HEK293 (cell line): ENCODE data around the gene TMEM98.

Experiments
- BCL6B ChIP-seq: fragments of 450-650 bp; formaldehyde crosslinking; IDR thresholded peaks from 2 replicates; pipeline ENCODE4 v1.5.1; 2017; ENCODE audit warnings: missing biosample characterization, missing genetic modification characterization
- CTCF ChIP-seq: fragments of 450-650 bp; formaldehyde crosslinking; IDR thresholded peaks from 2 replicates; pipeline ENCODE4 v1.5.1; 2016; ENCODE audit warnings: missing biosample characterization, missing genetic modification characterization
- EGR2 ChIP-seq: fragments of 450-650 bp; formaldehyde crosslinking; IDR thresholded peaks from 2 replicates; pipeline ENCODE4 v1.5.1; 2016; ENCODE audit warnings: low read depth, missing biosample characterization, missing genetic modification characterization
- GLIS1 ChIP-seq: fragments of 450-650 bp; formaldehyde crosslinking; IDR thresholded peaks from 2 replicates; pipeline ENCODE4 v1.5.1; 2016; ENCODE audit warnings: missing biosample characterization, missing genetic modification characterization
- HOXA7 ChIP-seq: sonication (generic); formaldehyde crosslinking; IDR thresholded peaks from 2 replicates; pipeline ENCODE4 v1.8.1; 2022; ENCODE audit warnings: missing genetic modification reagents, borderline replicate concordance
- HOXC10 ChIP-seq: sonication (generic); formaldehyde crosslinking; IDR thresholded peaks from 2 replicates; pipeline ENCODE4 v1.8.1; 2023; ENCODE audit warnings: mild to moderate bottlenecking, missing genetic modification reagents
- KLF16 ChIP-seq: fragments of 450-650 bp; formaldehyde crosslinking; IDR thresholded peaks from 2 replicates; pipeline ENCODE4 v1.5.1; 2017; ENCODE audit warnings: missing biosample characterization, missing genetic modification characterization
- MZF1 ChIP-seq: fragments of 450-650 bp; formaldehyde crosslinking; IDR thresholded peaks from 2 replicates; pipeline ENCODE4 v1.5.1; 2017; ENCODE audit warnings: missing biosample characterization, missing genetic modification characterization, borderline replicate concordance
- OVOL3 ChIP-seq: fragments of 450-650 bp; formaldehyde crosslinking; IDR thresholded peaks from 2 replicates; pipeline ENCODE4 v1.5.1; 2016; ENCODE audit warnings: missing biosample characterization, missing genetic modification characterization
- SALL2 ChIP-seq: fragments of 450-650 bp; formaldehyde crosslinking; IDR thresholded peaks from 2 replicates; pipeline ENCODE4 v1.5.0; 2017; ENCODE audit warnings: missing biosample characterization, mild to moderate bottlenecking, missing genetic modification characterization, borderline replicate concordance
- SCRT2 ChIP-seq: fragments of 450-650 bp; formaldehyde crosslinking; IDR thresholded peaks from 2 replicates; pipeline ENCODE4 v1.5.1; 2016; ENCODE audit warnings: missing biosample characterization, missing genetic modification characterization
- SP7 ChIP-seq: fragments of 450-650 bp; formaldehyde crosslinking; IDR thresholded peaks from 2 replicates; pipeline ENCODE4 v1.5.1; 2016; ENCODE audit warnings: missing biosample characterization, missing genetic modification characterization
- ZFHX2 ChIP-seq: fragments of 450-650 bp; formaldehyde crosslinking; conservative IDR thresholded peaks from 2 replicates; pipeline ENCODE4 v1.5.1; 2016; ENCODE audit warnings: missing biosample characterization, missing genetic modification characterization
- ZFP3 ChIP-seq: fragments of 450-650 bp; formaldehyde crosslinking; IDR thresholded peaks from 2 replicates; pipeline ENCODE4 v1.5.1; 2016; ENCODE audit warnings: low read depth, missing biosample characterization, missing genetic modification characterization
- ZNF112 ChIP-seq: fragments of 450-650 bp; formaldehyde crosslinking; IDR thresholded peaks from 2 replicates; pipeline ENCODE4 v1.5.0; 2017; ENCODE audit warnings: missing biosample characterization, missing genetic modification characterization
- ZNF114 ChIP-seq: fragments of 450-650 bp; formaldehyde crosslinking; IDR thresholded peaks from 2 replicates; pipeline ENCODE4 v1.5.0; 2017; ENCODE audit warnings: missing biosample characterization, missing genetic modification characterization
- ZNF132 ChIP-seq: fragments of 450-650 bp; formaldehyde crosslinking; IDR thresholded peaks from 2 replicates; pipeline ENCODE4 v1.5.1; 2017; ENCODE audit warnings: missing biosample characterization, missing genetic modification characterization, borderline replicate concordance
- ZNF184 ChIP-seq: fragments of 450-650 bp; IDR thresholded peaks from 2 replicates; pipeline ENCODE4 v1.5.1; 2018; ENCODE audit warnings: missing biosample characterization, mild to moderate bottlenecking, missing genetic modification characterization
- ZNF2 ChIP-seq: fragments of 450-650 bp; formaldehyde crosslinking; IDR thresholded peaks from 2 replicates; pipeline ENCODE4 v1.5.1; 2016; ENCODE audit warnings: missing biosample characterization, missing genetic modification characterization
- ZNF223 ChIP-seq: fragments of 450-650 bp; formaldehyde crosslinking; IDR thresholded peaks from 2 replicates; pipeline ENCODE4 v1.5.1; 2016; ENCODE audit warnings: missing biosample characterization, missing genetic modification characterization
- ZNF239 ChIP-seq: fragments of 450-650 bp; formaldehyde crosslinking; IDR thresholded peaks from 2 replicates; pipeline ENCODE4 v1.5.1; 2016; ENCODE audit warnings: missing biosample characterization, missing genetic modification characterization
- ZNF266 ChIP-seq: fragments of 450-650 bp; formaldehyde crosslinking; IDR thresholded peaks from 2 replicates; pipeline ENCODE4 v1.5.1; 2016; ENCODE audit warnings: missing biosample characterization, missing genetic modification characterization, low read depth
- ZNF302 ChIP-seq: fragments of 450-650 bp; formaldehyde crosslinking; IDR thresholded peaks from 2 replicates; pipeline ENCODE4 v1.5.1; 2016; ENCODE audit warnings: missing biosample characterization, missing genetic modification characterization, low read depth
- ZNF341 ChIP-seq: fragments of 450-650 bp; formaldehyde crosslinking; IDR thresholded peaks from 2 replicates; pipeline ENCODE4; 2016; ENCODE audit warnings: low read depth, missing biosample characterization, missing genetic modification characterization
- ZNF366 ChIP-seq: fragments of 450-650 bp; formaldehyde crosslinking; conservative IDR thresholded peaks from 2 replicates; pipeline ENCODE4 v1.5.1; 2016; ENCODE audit warnings: missing biosample characterization, missing genetic modification characterization
- ZNF488 ChIP-seq: fragments of 450-650 bp; formaldehyde crosslinking; IDR thresholded peaks from 2 replicates; pipeline ENCODE4 v1.5.1; 2016; ENCODE audit warnings: missing biosample characterization, missing genetic modification characterization
- ZNF558 ChIP-seq: fragments of 450-650 bp; formaldehyde crosslinking; IDR thresholded peaks from 2 replicates; pipeline ENCODE4 v1.5.1; 2016; ENCODE audit warnings: missing biosample characterization, missing genetic modification characterization
- ZNF610 ChIP-seq: fragments of 450-650 bp; formaldehyde crosslinking; IDR thresholded peaks from 2 replicates; pipeline ENCODE4 v1.5.1; 2016; ENCODE audit warnings: missing biosample characterization, missing genetic modification characterization, borderline replicate concordance
- ZNF747 ChIP-seq: fragments of 450-650 bp; formaldehyde crosslinking; IDR thresholded peaks from 2 replicates; pipeline ENCODE4 v1.5.1; 2016; ENCODE audit warnings: missing biosample characterization, missing genetic modification characterization
- ZNF76 ChIP-seq: fragments of 450-650 bp; formaldehyde crosslinking; IDR thresholded peaks from 2 replicates; pipeline ENCODE4; 2016; ENCODE audit warnings: low read depth, missing biosample characterization, missing genetic modification characterization, borderline replicate concordance
- ZNF830 ChIP-seq: fragments of 450-650 bp; IDR thresholded peaks from 2 replicates; pipeline ENCODE4 v1.5.0; 2018; ENCODE audit warnings: missing biosample characterization, missing genetic modification characterization, low read depth, mild to moderate bottlenecking, moderate library complexity
- ZSCAN16 ChIP-seq: fragments of 450-650 bp; formaldehyde crosslinking; IDR thresholded peaks from 2 replicates; pipeline ENCODE4 v1.5.1; 2016; ENCODE audit warnings: missing biosample characterization, missing genetic modification characterization
- TF ChIP-seq, protein P1 (sequence below): fragments of 450-650 bp; formaldehyde crosslinking; IDR thresholded peaks from 2 replicates; pipeline ENCODE4 v1.5.1; 2016; ENCODE audit warnings: missing biosample characterization, missing genetic modification characterization
- TF ChIP-seq, protein P2 (sequence below): fragments of 450-650 bp; formaldehyde crosslinking; IDR thresholded peaks from 2 replicates; pipeline ENCODE4 v1.5.1; 2016; ENCODE audit warnings: missing biosample characterization, missing genetic modification characterization

TMEM98 gene

GRCh38 chr17:32936894-32937500 lies 9.0 kb downstream of the TMEM98 start (continued):
- TF ChIP-seq ZNF266 (no peak), SP7 (tag by site-specific recombination) (peak; percentile 56; the same call in 1 of the 2 replicates), HOXA7 (no peak), ZNF366 (tag by site-specific recombination) (no peak), ZNF2 (tag by site-specific recombination) (peak; percentile 99), ZFHX2 (tag by site-specific recombination) (peak; percentile 96), ZNF114 (no peak), ZNF112 (tag by site-specific recombination) (no peak), SALL2 (tag by site-specific recombination) (no peak), OVOL3 (no peak), ZNF830 (tag by site-specific recombination) (no peak), ZNF610 (tag by site-specific recombination) (no peak), ZNF223 (tag by site-specific recombination) (no peak), ZNF558 (tag by site-specific recombination) (no peak), ZNF76 (tag by site-specific recombination) (no peak), ZSCAN16 (tag by site-specific recombination) (no peak), MZF1 (tag by site-specific recombination) (no peak), ZNF184 (no peak), ZNF747 (no peak), SCRT2 (no peak), ZNF239 (tag by site-specific recombination) (no peak), ZNF341 (no peak), GLIS1 (tag by site-specific recombination) (peak; percentile 26; the same call in 1 of the 2 replicates), HOXC10 (CRISPR knock-in tag) (0 out of 2 replicates have a peak, but pooled peaks have one; percentile 25), ZNF488 (tag by site-specific recombination) (no peak), ZNF302 (no peak), ZFP3 (tag by site-specific recombination) (no peak), EGR2 (tag by site-specific recombination) (peak; percentile 94), BCL6B (tag by site-specific recombination) (no peak), KLF16 (tag by site-specific recombination) (0 out of 2 replicates have a peak, but pooled peaks have one; percentile 21), CTCF (tag by site-specific recombination) (peak; percentile 57), ZNF132 (tag by site-specific recombination) (no peak)
- TF ChIP-seq, protein P1, sequence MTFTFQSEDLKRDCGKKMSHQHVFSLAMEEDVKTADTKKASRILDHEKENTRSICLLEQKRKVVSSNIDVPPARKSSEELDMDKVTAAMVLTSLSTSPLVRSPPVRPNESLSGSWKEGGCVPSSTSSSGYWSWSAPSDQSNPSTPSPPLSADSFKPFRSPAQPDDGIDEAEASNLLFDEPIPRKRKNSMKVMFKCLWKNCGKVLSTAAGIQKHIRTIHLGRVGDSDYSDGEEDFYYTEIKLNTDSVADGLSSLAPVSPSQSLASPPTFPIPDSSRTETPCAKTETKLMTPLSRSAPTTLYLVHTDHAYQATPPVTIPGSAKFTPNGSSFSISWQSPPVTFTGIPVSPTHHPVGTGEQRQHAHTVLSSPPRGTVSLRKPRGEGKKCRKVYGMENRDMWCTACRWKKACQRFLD = no peak
- TF ChIP-seq, protein P2, sequence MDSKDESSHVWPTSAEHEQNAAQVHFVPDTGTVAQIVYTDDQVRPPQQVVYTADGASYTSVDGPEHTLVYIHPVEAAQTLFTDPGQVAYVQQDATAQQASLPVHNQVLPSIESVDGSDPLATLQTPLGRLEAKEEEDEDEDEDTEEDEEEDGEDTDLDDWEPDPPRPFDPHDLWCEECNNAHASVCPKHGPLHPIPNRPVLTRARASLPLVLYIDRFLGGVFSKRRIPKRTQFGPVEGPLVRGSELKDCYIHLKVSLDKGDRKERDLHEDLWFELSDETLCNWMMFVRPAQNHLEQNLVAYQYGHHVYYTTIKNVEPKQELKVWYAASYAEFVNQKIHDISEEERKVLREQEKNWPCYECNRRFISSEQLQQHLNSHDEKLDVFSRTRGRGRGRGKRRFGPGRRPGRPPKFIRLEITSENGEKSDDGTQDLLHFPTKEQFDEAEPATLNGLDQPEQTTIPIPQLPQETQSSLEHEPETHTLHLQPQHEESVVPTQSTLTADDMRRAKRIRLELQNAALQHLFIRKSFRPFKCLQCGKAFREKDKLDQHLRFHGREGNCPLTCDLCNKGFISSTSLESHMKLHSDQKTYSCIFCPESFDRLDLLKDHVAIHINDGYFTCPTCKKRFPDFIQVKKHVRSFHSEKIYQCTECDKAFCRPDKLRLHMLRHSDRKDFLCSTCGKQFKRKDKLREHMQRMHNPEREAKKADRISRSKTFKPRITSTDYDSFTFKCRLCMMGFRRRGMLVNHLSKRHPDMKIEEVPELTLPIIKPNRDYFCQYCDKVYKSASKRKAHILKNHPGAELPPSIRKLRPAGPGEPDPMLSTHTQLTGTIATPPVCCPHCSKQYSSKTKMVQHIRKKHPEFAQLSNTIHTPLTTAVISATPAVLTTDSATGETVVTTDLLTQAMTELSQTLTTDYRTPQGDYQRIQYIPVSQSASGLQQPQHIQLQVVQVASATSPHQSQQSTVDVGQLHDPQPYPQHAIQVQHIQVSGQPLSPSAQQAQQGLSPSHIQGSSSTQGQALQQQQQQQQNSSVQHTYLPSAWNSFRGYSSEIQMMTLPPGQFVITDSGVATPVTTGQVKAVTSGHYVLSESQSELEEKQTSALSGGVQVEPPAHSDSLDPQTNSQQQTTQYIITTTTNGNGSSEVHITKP = 0 out of 2 replicates have a peak, but pooled peaks have one; percentile 44
